ENCODE data around the gene NAA60. TPM values are rescaled to one million over a fixed set of nuclear protein-coding genes. Genes with fewer than 3 reads are reported as not detected.

Gene NAA60
- polyA plus RNA-seq, 1 of the 3 experiments (the other 2 are of a cell fraction): 17.2 TPM

- Histone ChIP-seq H3K36me3 (replicated peaks in 1 of 2; ENCODE audit: control insufficient read depth in 1 of 2, insufficient read depth in 2 of 2, low read length in 1 of 2) (peaks cover 12 to 52% of the 10 kb centered on the region in 2 experiments), H3K4me2 (no peak overlapping the region), H3K79me2 (ENCODE audit: insufficient read depth) (peaks cover 45% of the 10 kb centered on the region), H3K4me1 (ENCODE audit: control insufficient read depth in 1 of 2, insufficient read depth in 2 of 2, low read depth in 1 of 2, low read length in 1 of 2) (peaks cover 0 to 17% of the 10 kb centered on the region in 2 experiments; a peak in 1 of 4 replicates), H2AFZ (ENCODE audit: low read depth) (no peak overlapping the region), H4K20me1 (ENCODE audit: insufficient read depth) (peaks cover 26% of the 10 kb centered on the region), H3K4me3 (ENCODE audit: low read depth in 2 of 2, low read length in 1 of 2) (no peak overlapping the region), H3K9ac (no peak overlapping the region), H3F3A (replicated peaks; ENCODE audit: insufficient read depth) (no peaks in the 10 kb centered on the region), H3K27me3 (ENCODE audit: insufficient read depth) (no peaks in the 10 kb centered on the region), H3K9me3 (no peaks in the 10 kb centered on the region), H3K9me2 (no peaks in the 10 kb centered on the region), H3K27ac (ENCODE audit: low read depth in 2 of 2, low read length in 1 of 2) (peak overlapping the region in 1 of 2 experiments; percentile 73; a peak in 2 of 4 replicates)
- peak; percentile 11 for DNase-seq
- 69% methylated on average over 18 of the region's 18 CpGs for WGBS (ENCODE audit: low lambda C conversion rate)
- CTCF ChIA-PET: interaction anchor here (1.1 to 1.5 kb wide), 2 partner anchors 12 to 35 kb away, joined by 4 to 7 read pairs; no protein-coding TSS in a partner anchor
- POLR2A ChIA-PET: interaction anchor here (0.7 kb wide), 1 partner anchor 55 kb away, joined by 3 read pairs; no protein-coding TSS in a partner anchor
- TF ChIP-seq EZH2phosphoT487 (IDR thresholded peaks at IDR 0.05; ENCODE audit: borderline replicate concordance, low read depth) (no peak), FOSL2 (IDR thresholded peaks at IDR 0.05; ENCODE audit: borderline replicate concordance, low read depth) (0 out of 2 replicates have a peak, but pooled peaks have one; percentile 16)
These were observed 37.6 kb downstream of the NAA60 start for GRCh38 chr16:3480901-3481695.

- Histone ChIP-seq H4K20me1 (ENCODE audit: insufficient read depth) (peaks cover 19% of the 10 kb centered on the region), H3K4me2 (no peak overlapping the region), H3K9me3 (no peaks in the 10 kb centered on the region), H3K36me3 (replicated peaks in 1 of 2; ENCODE audit: control insufficient read depth in 1 of 2, insufficient read depth in 2 of 2, low read length in 1 of 2) (peaks cover 12 to 59% of the 10 kb centered on the region in 2 experiments), H3F3A (replicated peaks; ENCODE audit: insufficient read depth) (no peaks in the 10 kb centered on the region), H3K9ac (no peak overlapping the region), H3K27me3 (ENCODE audit: insufficient read depth) (no peaks in the 10 kb centered on the region), H3K79me2 (ENCODE audit: insufficient read depth) (peaks cover 37% of the 10 kb centered on the region), H3K4me1 (ENCODE audit: control insufficient read depth in 1 of 2, insufficient read depth in 2 of 2, low read depth in 1 of 2, low read length in 1 of 2) (peaks cover 0 to 17% of the 10 kb centered on the region in 2 experiments; a peak in 1 of 4 replicates), H3K9me2 (no peaks in the 10 kb centered on the region), H3K4me3 (ENCODE audit: low read depth in 2 of 2, low read length in 1 of 2) (no peak overlapping the region), H2AFZ (ENCODE audit: low read depth) (no peak overlapping the region), H3K27ac (ENCODE audit: low read depth in 2 of 2, low read length in 1 of 2) (peak overlapping the region in 1 of 2 experiments; percentile 73; a peak in 2 of 4 replicates)
- CTCF ChIA-PET: interaction anchor here (1.1 to 1.5 kb wide), 2 partner anchors 12 to 36 kb away, joined by 4 to 7 read pairs; no protein-coding TSS in a partner anchor
- DNase-seq: peak; percentile 85
- 96% methylated on average over 31 of the region's 32 CpGs for WGBS (ENCODE audit: low lambda C conversion rate)
- POLR2A ChIA-PET: no interaction called here
- no peak for TF ChIP-seq TEAD4 (IDR thresholded peaks at IDR 0.05; ENCODE audit: borderline replicate concordance, insufficient read depth)
- TF ChIP-seq USF2 (IDR thresholded peaks at IDR 0.05; ENCODE audit: borderline replicate concordance, low read depth, low read length): no peak
- TF ChIP-seq POLR2AphosphoS5 (IDR thresholded peaks at IDR 0.05; ENCODE audit: low read depth, low read length): no peak
- no peak for TF ChIP-seq TAF1 (IDR thresholded peaks at IDR 0.05; ENCODE audit: borderline replicate concordance, low read depth, low read length)
- TF ChIP-seq YY1 (IDR thresholded peaks at IDR 0.05; ENCODE audit: low read depth): no peak
- TF ChIP-seq PBX3 (IDR thresholded peaks at IDR 0.05): no peak
- TF ChIP-seq RXRA (IDR thresholded peaks at IDR 0.05; ENCODE audit: borderline replicate concordance, low read depth): no peak
- no peak for TF ChIP-seq USF1 (IDR thresholded peaks at IDR 0.05; ENCODE audit: borderline replicate concordance, low read depth)
- peak; percentile 26 for TF ChIP-seq CHD2 (IDR thresholded peaks at IDR 0.05; ENCODE audit: low read length, partially characterized antibody)
- TF ChIP-seq SIN3A (IDR thresholded peaks at IDR 0.05; ENCODE audit: borderline replicate concordance, low read depth, low read length): no peak
- peak in 1 of 2 experiments; percentile 78; a peak in 2 of 4 replicates for TF ChIP-seq EP300 (IDR thresholded peaks at IDR 0.05; ENCODE audit: borderline replicate concordance in 1 of 2, low read depth in 1 of 2, low read length in 1 of 2)
- TF ChIP-seq GATA2 (CRISPR knock-in tag; IDR thresholded peaks at IDR 0.05): no peak; the same call in 1 of the 2 replicates
- peak; percentile 94 for TF ChIP-seq MXI1 (IDR thresholded peaks at IDR 0.05; ENCODE audit: low read depth, low read length)
- TF ChIP-seq EZH2phosphoT487 (IDR thresholded peaks at IDR 0.05; ENCODE audit: borderline replicate concordance, low read depth): no peak
- TF ChIP-seq MEF2A (IDR thresholded peaks at IDR 0.05; ENCODE audit: borderline replicate concordance, low read depth): no peak
- peak; percentile 34; the same call in 1 of the 2 replicates for TF ChIP-seq RCOR1 (IDR thresholded peaks at IDR 0.05; ENCODE audit: low read length)
- no peak for TF ChIP-seq ELF1 (IDR thresholded peaks at IDR 0.05)
- TF ChIP-seq GABPA (IDR thresholded peaks at IDR 0.05; ENCODE audit: low read depth): no peak
- no peak for TF ChIP-seq NRF1 (IDR thresholded peaks at IDR 0.05; ENCODE audit: low read depth, low read length)
- no peak for TF ChIP-seq SMC3 (IDR thresholded peaks at IDR 0.05; ENCODE audit: low read depth, low read length)
These were observed 38.5 kb downstream of the NAA60 start for GRCh38 chr16:3481696-3482658.
